ENCODE measurements around the gene FAM124A.

GRCh38 chr13:51213173-51213728, 8.9 kb upstream of the FAM124A start:
- no peak for TF ChIP-seq POLR2A (IDR thresholded peaks at IDR 0.05; ENCODE audit: extremely low read depth, insufficient read length)
- TF ChIP-seq, protein P1, sequence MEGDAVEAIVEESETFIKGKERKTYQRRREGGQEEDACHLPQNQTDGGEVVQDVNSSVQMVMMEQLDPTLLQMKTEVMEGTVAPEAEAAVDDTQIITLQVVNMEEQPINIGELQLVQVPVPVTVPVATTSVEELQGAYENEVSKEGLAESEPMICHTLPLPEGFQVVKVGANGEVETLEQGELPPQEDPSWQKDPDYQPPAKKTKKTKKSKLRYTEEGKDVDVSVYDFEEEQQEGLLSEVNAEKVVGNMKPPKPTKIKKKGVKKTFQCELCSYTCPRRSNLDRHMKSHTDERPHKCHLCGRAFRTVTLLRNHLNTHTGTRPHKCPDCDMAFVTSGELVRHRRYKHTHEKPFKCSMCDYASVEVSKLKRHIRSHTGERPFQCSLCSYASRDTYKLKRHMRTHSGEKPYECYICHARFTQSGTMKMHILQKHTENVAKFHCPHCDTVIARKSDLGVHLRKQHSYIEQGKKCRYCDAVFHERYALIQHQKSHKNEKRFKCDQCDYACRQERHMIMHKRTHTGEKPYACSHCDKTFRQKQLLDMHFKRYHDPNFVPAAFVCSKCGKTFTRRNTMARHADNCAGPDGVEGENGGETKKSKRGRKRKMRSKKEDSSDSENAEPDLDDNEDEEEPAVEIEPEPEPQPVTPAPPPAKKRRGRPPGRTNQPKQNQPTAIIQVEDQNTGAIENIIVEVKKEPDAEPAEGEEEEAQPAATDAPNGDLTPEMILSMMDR (IDR thresholded peaks at IDR 0.05; ENCODE audit: low read depth, low read length): no peak
- TF ChIP-seq MYC (IDR thresholded peaks at IDR 0.05; ENCODE audit: low read depth, low read length): no peak
- TF ChIP-seq MAX (IDR thresholded peaks at IDR 0.05; ENCODE audit: low read depth, low read length): no peak
